RWPE2 (cell line): ENCODE data around the gene ARHGAP15.

Source experiments
- ATAC-seq: fragments of 200-7000 bp; cut with Tn5 transposase; 3 replicates; pipeline ENCODE4 v1.9.1; 2021; ENCODE audit warnings: low read depth
- DNase-seq: peaks from one replicate; pipeline ENCODE4 v3.0.0-alpha.2; 2020; ENCODE audit warnings: low spot score
- H3K27ac ChIP-seq: fragments of 450-650 bp; 2 replicates; pipeline ENCODE4 v1.5.1; 2017; ENCODE audit warnings: mild to moderate bottlenecking; ENCODE audit not compliant: poor library complexity, severe bottlenecking
- H3K27me3 ChIP-seq: fragments of 250-450 bp; sonication (Bioruptor Pico); 2 replicates; pipeline ENCODE4 v1.5.1; 2021; ENCODE audit warnings: mild to moderate bottlenecking, moderate library complexity; ENCODE audit not compliant: insufficient read depth, poor library complexity, severe bottlenecking
- H3K36me3 ChIP-seq: fragments of 250-450 bp; sonication (Bioruptor Pico); 2 replicates; pipeline ENCODE4 v1.5.1; 2020; ENCODE audit warnings: low read depth, mild to moderate bottlenecking, moderate library complexity
- H3K4me1 ChIP-seq: fragments of 250-450 bp; sonication (Bioruptor Pico); 2 replicates; pipeline ENCODE4 v1.5.1; 2021; ENCODE audit warnings: mild to moderate bottlenecking, moderate library complexity; ENCODE audit not compliant: insufficient read depth, poor library complexity, severe bottlenecking
- H3K4me3 ChIP-seq: fragments of 250-450 bp; sonication (Bioruptor Pico); 2 replicates; pipeline ENCODE4 v1.5.1; 2021; ENCODE audit warnings: mild to moderate bottlenecking, moderate library complexity; ENCODE audit not compliant: severe bottlenecking
- H3K9me3 ChIP-seq: fragments of 250-450 bp; sonication (Bioruptor Pico); 2 replicates; pipeline ENCODE4 v1.5.1; 2021; ENCODE audit warnings: mild to moderate bottlenecking, moderate library complexity; ENCODE audit not compliant: severe bottlenecking
- TF ChIP-seq, protein P1 (sequence below): fragments of 450-650 bp; IDR thresholded peaks from one replicate; pipeline ENCODE4 v1.5.1; 2017; ENCODE audit warnings: mild to moderate bottlenecking, moderate library complexity; ENCODE audit not compliant: poor library complexity, severe bottlenecking

The ARHGAP15 gene

DNA sequence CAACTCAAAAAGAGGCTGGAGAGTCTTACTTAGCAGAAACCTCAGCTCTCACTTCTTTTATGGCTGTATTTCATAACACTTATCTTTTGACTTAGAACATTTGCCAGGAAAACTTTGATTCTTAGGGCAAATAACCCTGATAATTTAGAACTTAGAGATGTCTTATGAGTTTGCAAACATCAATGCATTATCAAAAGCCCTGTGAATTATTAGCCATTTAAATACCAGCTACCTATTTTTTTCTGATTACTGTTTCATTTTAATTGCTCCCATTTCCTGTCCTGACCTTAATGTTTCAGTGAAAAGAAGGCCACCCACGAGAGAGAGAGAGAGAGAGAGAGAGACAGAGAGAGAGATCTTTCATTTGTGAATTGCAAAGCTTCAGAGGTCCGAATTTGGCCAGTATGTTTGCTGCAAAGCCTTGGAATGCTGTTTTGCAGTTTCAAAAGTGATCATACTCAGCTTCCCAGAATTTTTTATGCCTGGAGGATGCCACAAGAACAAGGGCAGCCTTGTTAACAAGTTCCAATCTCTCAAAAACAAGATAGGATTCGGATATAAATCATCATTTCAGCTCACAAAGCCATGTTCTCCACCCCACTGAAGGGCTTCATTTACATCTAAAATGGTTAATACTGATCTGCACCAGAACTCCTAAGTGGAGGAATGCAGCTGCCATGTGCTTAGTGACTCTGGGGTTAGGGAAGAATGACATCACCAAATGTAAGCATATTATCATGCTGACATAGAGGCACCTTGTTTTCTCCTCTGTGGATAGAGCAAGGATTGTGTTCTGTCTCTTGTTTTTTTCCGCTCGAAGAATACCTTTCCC lies 478.2 kb downstream of the ARHGAP15 start:
- TF ChIP-seq, protein P1, sequence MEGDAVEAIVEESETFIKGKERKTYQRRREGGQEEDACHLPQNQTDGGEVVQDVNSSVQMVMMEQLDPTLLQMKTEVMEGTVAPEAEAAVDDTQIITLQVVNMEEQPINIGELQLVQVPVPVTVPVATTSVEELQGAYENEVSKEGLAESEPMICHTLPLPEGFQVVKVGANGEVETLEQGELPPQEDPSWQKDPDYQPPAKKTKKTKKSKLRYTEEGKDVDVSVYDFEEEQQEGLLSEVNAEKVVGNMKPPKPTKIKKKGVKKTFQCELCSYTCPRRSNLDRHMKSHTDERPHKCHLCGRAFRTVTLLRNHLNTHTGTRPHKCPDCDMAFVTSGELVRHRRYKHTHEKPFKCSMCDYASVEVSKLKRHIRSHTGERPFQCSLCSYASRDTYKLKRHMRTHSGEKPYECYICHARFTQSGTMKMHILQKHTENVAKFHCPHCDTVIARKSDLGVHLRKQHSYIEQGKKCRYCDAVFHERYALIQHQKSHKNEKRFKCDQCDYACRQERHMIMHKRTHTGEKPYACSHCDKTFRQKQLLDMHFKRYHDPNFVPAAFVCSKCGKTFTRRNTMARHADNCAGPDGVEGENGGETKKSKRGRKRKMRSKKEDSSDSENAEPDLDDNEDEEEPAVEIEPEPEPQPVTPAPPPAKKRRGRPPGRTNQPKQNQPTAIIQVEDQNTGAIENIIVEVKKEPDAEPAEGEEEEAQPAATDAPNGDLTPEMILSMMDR, result no peak
- no peaks in the 10 kb centered on the region for H3K27me3 ChIP-seq
- DNase-seq (no peak), ATAC-seq (no peak)
- no peak overlapping the region for H3K4me3 ChIP-seq
- no peaks in the 10 kb centered on the region for H3K36me3 ChIP-seq
- no peaks in the 10 kb centered on the region for H3K4me1 ChIP-seq
- H3K27ac ChIP-seq, result no peak overlapping the region
- H3K9me3 ChIP-seq, result no peaks in the 10 kb centered on the region

DNA sequence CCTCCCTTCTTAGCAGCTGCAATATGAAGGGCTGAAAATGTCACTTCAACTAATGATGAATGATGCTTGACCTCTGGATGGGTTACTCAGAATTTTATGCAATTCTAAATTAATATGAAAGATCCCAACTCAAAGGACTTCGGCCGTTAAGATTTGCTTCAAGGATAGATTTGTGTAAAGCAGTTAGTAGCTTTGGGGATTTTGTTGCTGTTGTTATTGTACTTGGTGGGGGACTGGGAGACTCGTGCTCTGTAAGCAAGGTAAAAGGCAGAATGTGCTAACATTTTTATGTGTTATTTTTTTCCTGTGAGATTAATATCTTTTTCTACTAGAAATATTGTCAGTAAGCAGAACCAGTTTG lies 478.8 kb downstream of the ARHGAP15 start:
- no peak overlapping the region for H3K27ac ChIP-seq
- no peak overlapping the region for H3K4me3 ChIP-seq
- H3K36me3 ChIP-seq, result no peaks in the 10 kb centered on the region
- H3K4me1 ChIP-seq, result no peaks in the 10 kb centered on the region
- H3K9me3 ChIP-seq, result no peaks in the 10 kb centered on the region
- no peak for DNase-seq
- no peaks in the 10 kb centered on the region for H3K27me3 ChIP-seq
- no peak for ATAC-seq
- TF ChIP-seq, protein P1, result no peak

DNA sequence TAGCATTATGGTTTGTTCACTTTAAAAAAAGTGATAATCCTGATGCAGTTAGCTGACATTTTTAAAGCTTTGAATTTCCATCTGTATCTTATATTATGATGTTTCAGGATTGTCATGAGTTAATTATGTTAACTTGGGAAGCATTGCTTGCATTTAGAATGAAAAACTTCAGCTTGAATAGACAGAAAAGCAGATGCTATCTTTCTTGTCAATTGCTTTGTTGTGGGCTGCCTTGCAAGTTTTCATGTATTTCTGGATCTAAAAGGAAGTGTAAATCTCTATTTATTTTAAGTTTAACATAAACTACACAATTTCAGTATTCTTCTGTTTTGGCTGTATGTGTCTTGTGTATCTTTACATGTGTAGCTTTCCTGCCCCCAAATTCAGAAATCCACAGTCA lies 479.5 kb downstream of the ARHGAP15 start:
- H3K4me3 ChIP-seq, result no peak overlapping the region
- DNase-seq (no peak), ATAC-seq (no peak)
- TF ChIP-seq, protein P1, result no peak
- H3K36me3 ChIP-seq, result no peaks in the 10 kb centered on the region
- H3K9me3 ChIP-seq, result no peaks in the 10 kb centered on the region
- no peaks in the 10 kb centered on the region for H3K27me3 ChIP-seq
- no peak overlapping the region for H3K27ac ChIP-seq
- no peaks in the 10 kb centered on the region for H3K4me1 ChIP-seq

DNA sequence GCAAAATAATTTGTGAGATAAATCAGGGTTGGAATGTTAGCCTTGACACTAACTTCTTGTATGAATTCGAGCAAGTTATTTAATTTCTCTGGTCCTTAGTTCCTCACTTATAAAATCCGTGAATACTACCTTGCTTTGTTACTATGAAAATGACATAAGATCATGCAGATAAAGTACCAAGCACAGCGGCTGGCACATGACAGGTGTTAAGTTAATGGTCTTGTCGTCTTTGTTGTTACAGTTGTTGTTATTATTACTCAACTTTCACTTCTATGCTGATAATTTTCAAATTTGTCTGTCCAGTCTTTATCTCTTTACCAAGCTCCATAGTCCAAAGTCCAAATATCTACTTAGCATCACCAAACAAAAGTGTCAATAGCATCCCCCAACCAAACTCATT lies 482.1 kb downstream of the ARHGAP15 start:
- Histone ChIP-seq H3K36me3 (no peaks in the 10 kb centered on the region), H3K4me3 (no peak overlapping the region), H3K4me1 (no peaks in the 10 kb centered on the region), H3K27me3 (no peaks in the 10 kb centered on the region), H3K27ac (no peak overlapping the region), H3K9me3 (no peaks in the 10 kb centered on the region)
- TF ChIP-seq, protein P1, result no peak
- DNase-seq (no peak), ATAC-seq (no peak)

DNA sequence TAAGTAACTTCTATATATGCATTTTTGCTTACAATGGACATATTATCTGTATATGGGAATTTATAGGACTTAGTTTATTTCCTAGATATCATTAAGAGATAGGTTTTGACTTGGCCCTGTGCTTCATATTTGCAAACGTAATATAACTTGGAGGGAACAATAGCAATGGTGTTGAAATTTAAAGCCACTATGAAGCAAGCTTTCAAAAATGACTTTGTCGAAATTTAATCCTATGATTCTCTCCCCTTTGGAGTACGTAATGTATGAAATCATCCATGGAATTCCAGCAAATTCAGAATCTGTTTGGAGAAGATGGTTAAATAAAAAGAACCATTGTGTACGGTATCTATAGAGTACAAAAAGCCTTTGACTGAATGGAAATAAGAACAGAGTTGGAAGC lies 486.3 kb downstream of the ARHGAP15 start:
- no peaks in the 10 kb centered on the region for H3K36me3 ChIP-seq
- no peaks in the 10 kb centered on the region for H3K4me1 ChIP-seq
- TF ChIP-seq, protein P1, result no peak
- no peaks in the 10 kb centered on the region for H3K9me3 ChIP-seq
- ATAC-seq (no peak), DNase-seq (no peak)
- no peaks in the 10 kb centered on the region for H3K27me3 ChIP-seq
- no peak overlapping the region for H3K27ac ChIP-seq
- no peak overlapping the region for H3K4me3 ChIP-seq
